Neural progenitor cell (in vitro differentiated cells): ENCODE data around the gene MTCP1. TPM values are rescaled to one million over a fixed set of nuclear protein-coding genes. Genes with fewer than 3 reads are reported as not detected.

Source experiments
- DNase-seq: peaks from one replicate; pipeline ENCODE4 v3.0.0-alpha.2; 2016; ENCODE audit warnings: low spot score
- H2AFZ ChIP-seq: fragments of 200-600 bp; sonication (generic); replicated peaks from 2 replicates; pipeline ENCODE4 v1.6.1; 2016; ENCODE audit warnings: antibody characterized with exemption
- H3F3A ChIP-seq: fragments of 200-600 bp; sonication (generic); 2 replicates; pipeline ENCODE4 v1.6.1; 2016; ENCODE audit warnings: antibody characterized with exemption, low read depth
- H3K27ac ChIP-seq: fragments of 200-600 bp; sonication (generic); 2 replicates; pipeline ENCODE4 v1.5.1; 2016; ENCODE audit warnings: mild to moderate bottlenecking
- H3K27me3 ChIP-seq: fragments of 200-600 bp; sonication (generic); 2 replicates; pipeline ENCODE4 v1.6.1; 2016; ENCODE audit warnings: mild to moderate bottlenecking, moderate library complexity
- H3K36me3 ChIP-seq: fragments of 200-600 bp; sonication (generic); 2 replicates; pipeline ENCODE4 v1.5.1; 2016
- H3K4me1 ChIP-seq: fragments of 200-600 bp; sonication (generic); 2 replicates; pipeline ENCODE4 v1.6.1; 2016; ENCODE audit warnings: mixed run types
- H3K4me2 ChIP-seq: fragments of 200-600 bp; sonication (generic); 2 replicates; pipeline ENCODE4 v1.6.1; 2016
- H3K4me3 ChIP-seq: fragments of 200-600 bp; sonication (generic); 2 replicates; pipeline ENCODE4 v1.5.1; 2016
- H3K79me2 ChIP-seq: fragments of 200-600 bp; sonication (generic); 2 replicates; pipeline ENCODE4 v1.6.1; 2016; ENCODE audit warnings: low read depth
- H3K9ac ChIP-seq: fragments of 200-600 bp; sonication (generic); 2 replicates; pipeline ENCODE4 v1.6.1; 2016
- H3K9me3 ChIP-seq: fragments of 200-600 bp; sonication (generic); 2 replicates; pipeline ENCODE4 v1.5.1; 2016; ENCODE audit warnings: low read depth
- H4K20me1 ChIP-seq: fragments of 200-600 bp; sonication (generic); 2 replicates; pipeline ENCODE4 v1.6.1; 2016; ENCODE audit warnings: low read depth
- H3K27ac Mint-ChIP-seq: 3 replicates; pipeline ENCODE4 v1.8.0; 2021; ENCODE audit warnings: mixed read lengths
- H3K27me3 Mint-ChIP-seq: 2 replicates; pipeline ENCODE4 v1.8.0; 2022; ENCODE audit warnings: low read depth, mild to moderate bottlenecking, inconsistent platforms, moderate library complexity, mixed read lengths; ENCODE audit not compliant: insufficient read depth
- H3K36me3 Mint-ChIP-seq: 3 replicates; pipeline ENCODE4 v1.8.0; 2021; ENCODE audit warnings: mixed read lengths
- H3K4me1 Mint-ChIP-seq: 3 replicates; pipeline ENCODE4 v1.8.0; 2021; ENCODE audit warnings: mixed read lengths
- H3K4me3 Mint-ChIP-seq: 3 replicates; pipeline ENCODE4 v1.8.0; 2021; ENCODE audit warnings: mild to moderate bottlenecking, moderate library complexity, mixed read lengths
- H3K9me3 Mint-ChIP-seq: 3 replicates; pipeline ENCODE4 v1.8.0; 2020; ENCODE audit warnings: mixed read lengths
- EZH2 ChIP-seq: fragments of 200-600 bp; sonication (generic); IDR thresholded peaks from 2 replicates; pipeline ENCODE4 v1.6.1; 2017; ENCODE audit warnings: antibody characterized with exemption, mild to moderate bottlenecking, moderate library complexity
- EZH2phosphoT487 ChIP-seq: fragments of 200-600 bp; sonication (generic); IDR thresholded peaks from 2 replicates; pipeline ENCODE4 v1.6.1; 2017; ENCODE audit warnings: antibody characterized with exemption
- total RNA-seq: library from RNA; depleted of rRNA; stranded (reverse); fragments of >200 nt; gene quantifications from 2 replicates; pipeline ENCODE4 v1.2.3, GENCODE V29; 2015; ENCODE audit warnings: low replicate concordance
- TF ChIP-seq, protein P1 (sequence below): fragments of 200-600 bp; sonication (generic); IDR thresholded peaks from 2 replicates; pipeline ENCODE4 v1.5.1; 2017; ENCODE audit warnings: antibody characterized with exemption, mild to moderate bottlenecking

Gene MTCP1
- total RNA-seq, 1 donor from 2014 or later, result 1.2 TPM

DNA sequence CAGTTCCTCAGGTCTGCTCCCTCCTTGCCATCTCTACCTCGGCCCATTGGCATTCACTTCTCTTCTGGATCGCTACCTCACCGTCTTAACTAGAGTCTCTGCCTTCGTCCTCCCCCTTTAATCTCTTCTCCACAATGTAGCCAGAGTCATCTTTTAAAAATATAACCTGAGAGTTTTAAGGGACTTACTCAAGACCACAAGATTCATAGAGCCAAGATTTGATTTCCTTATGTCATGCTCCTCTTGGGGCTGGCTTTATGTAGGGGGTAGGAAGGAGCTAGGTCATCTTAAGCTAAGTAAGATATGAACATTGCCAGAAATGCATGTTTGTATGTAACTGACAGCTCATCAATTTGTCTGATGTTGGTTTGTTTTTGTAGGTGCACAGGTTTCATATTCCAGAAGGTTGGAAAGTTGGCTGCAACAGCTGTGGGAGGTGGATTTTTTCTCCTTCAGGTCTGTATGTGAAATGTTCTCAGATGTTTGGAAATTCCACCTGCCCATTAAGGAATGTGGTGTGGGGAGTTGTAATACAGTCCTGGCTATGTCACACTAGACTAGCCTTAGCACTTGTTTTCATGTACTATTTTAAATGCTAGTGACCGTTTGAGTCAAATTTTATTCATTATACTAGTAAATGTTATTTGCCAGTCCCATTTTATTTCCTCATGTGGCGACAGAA is 24.7 kb downstream of the MTCP1 start:
- no peaks in the 10 kb centered on the region for H3K79me2 ChIP-seq
- H3K4me2 ChIP-seq, result no peak overlapping the region
- Mint-ChIP-seq H3K4me1 (no peaks in the 10 kb centered on the region), H3K27me3 (no peaks in the 10 kb centered on the region), H3K4me3 (no peak overlapping the region), H3K36me3 (peaks cover 7% of the 10 kb centered on the region), H3K9me3 (peaks cover 2% of the 10 kb centered on the region), H3K27ac (no peak overlapping the region)
- H3K36me3 ChIP-seq, result no peaks in the 10 kb centered on the region
- H3K27ac ChIP-seq, result no peak overlapping the region
- H3K27me3 ChIP-seq, result no peaks in the 10 kb centered on the region
- DNase-seq, result no peak
- no peaks in the 10 kb centered on the region for H3K9me3 ChIP-seq
- no peak for TF ChIP-seq EZH2phosphoT487
- TF ChIP-seq, protein P1, sequence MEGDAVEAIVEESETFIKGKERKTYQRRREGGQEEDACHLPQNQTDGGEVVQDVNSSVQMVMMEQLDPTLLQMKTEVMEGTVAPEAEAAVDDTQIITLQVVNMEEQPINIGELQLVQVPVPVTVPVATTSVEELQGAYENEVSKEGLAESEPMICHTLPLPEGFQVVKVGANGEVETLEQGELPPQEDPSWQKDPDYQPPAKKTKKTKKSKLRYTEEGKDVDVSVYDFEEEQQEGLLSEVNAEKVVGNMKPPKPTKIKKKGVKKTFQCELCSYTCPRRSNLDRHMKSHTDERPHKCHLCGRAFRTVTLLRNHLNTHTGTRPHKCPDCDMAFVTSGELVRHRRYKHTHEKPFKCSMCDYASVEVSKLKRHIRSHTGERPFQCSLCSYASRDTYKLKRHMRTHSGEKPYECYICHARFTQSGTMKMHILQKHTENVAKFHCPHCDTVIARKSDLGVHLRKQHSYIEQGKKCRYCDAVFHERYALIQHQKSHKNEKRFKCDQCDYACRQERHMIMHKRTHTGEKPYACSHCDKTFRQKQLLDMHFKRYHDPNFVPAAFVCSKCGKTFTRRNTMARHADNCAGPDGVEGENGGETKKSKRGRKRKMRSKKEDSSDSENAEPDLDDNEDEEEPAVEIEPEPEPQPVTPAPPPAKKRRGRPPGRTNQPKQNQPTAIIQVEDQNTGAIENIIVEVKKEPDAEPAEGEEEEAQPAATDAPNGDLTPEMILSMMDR, result no peak
- no peak for TF ChIP-seq EZH2
- no peak overlapping the region for H3K9ac ChIP-seq
- H3F3A ChIP-seq, result no peaks in the 10 kb centered on the region
- no peak overlapping the region for H3K4me3 ChIP-seq
- no peaks in the 10 kb centered on the region for H3K4me1 ChIP-seq
- H2AFZ ChIP-seq, result no peak overlapping the region
- no peaks in the 10 kb centered on the region for H4K20me1 ChIP-seq

DNA sequence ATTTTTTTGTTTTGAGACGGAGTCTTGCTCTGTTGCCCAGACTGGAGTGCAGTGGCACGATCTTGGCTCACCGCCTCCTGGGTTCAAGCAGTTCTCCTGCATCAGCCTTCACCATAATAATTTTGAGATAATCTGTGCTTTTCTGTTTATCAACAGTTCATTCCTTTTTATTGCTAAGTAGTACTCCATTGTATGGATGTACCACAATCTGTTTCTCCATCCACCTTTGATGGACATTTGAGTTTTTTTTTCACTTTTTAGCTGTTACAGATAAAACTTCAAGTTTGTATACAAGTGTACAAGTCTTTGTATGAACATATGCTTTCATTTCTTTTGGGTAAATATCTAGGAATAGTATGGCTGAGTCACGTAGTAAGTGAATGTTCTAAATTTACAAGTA is 35.2 kb downstream of the MTCP1 start:
- H3K36me3 Mint-ChIP-seq, result peaks cover 31% of the 10 kb centered on the region
- peaks cover 6% of the 10 kb centered on the region for H3K36me3 ChIP-seq
- H2AFZ ChIP-seq, result no peak overlapping the region
- H3K27ac ChIP-seq, result no peak overlapping the region
- H3K4me2 ChIP-seq, result no peak overlapping the region
- H3F3A ChIP-seq, result no peaks in the 10 kb centered on the region
- no peak overlapping the region for H3K4me3 Mint-ChIP-seq
- TF ChIP-seq, protein P1, result no peak
- TF ChIP-seq EZH2 (no peak), EZH2phosphoT487 (no peak)
- peaks cover 32% of the 10 kb centered on the region for H3K9me3 ChIP-seq
- no peak overlapping the region for H3K27ac Mint-ChIP-seq
- DNase-seq, result no peak
- H3K9ac ChIP-seq, result no peak overlapping the region
- H3K27me3 ChIP-seq, result no peaks in the 10 kb centered on the region
- H3K4me1 Mint-ChIP-seq, result no peaks in the 10 kb centered on the region
- no peaks in the 10 kb centered on the region for H4K20me1 ChIP-seq
- H3K9me3 Mint-ChIP-seq, result peaks cover 46% of the 10 kb centered on the region
- no peaks in the 10 kb centered on the region for H3K4me1 ChIP-seq
- peaks cover 2% of the 10 kb centered on the region for H3K27me3 Mint-ChIP-seq
- H3K79me2 ChIP-seq, result no peaks in the 10 kb centered on the region
- no peak overlapping the region for H3K4me3 ChIP-seq

GRCh38 chrX:155031657-155032056 is 39.3 kb downstream of the MTCP1 start:
- TF ChIP-seq EZH2phosphoT487, result no peak
- TF ChIP-seq, protein P1, result no peak
- peaks cover 6% of the 10 kb centered on the region for H3K4me1 ChIP-seq
- no peak overlapping the region for H3K27ac Mint-ChIP-seq
- H4K20me1 ChIP-seq, result no peaks in the 10 kb centered on the region
- peaks cover 8% of the 10 kb centered on the region for H3F3A ChIP-seq
- peaks cover 3% of the 10 kb centered on the region for H3K4me1 Mint-ChIP-seq
- H3K27me3 Mint-ChIP-seq, result no peaks in the 10 kb centered on the region
- no peak overlapping the region for H3K4me3 Mint-ChIP-seq
- no peaks in the 10 kb centered on the region for H3K27me3 ChIP-seq
- DNase-seq, result no peak
- H3K27ac ChIP-seq, result no peak overlapping the region
- H3K36me3 ChIP-seq, result peaks cover 6% of the 10 kb centered on the region
- no peak overlapping the region for H3K9ac ChIP-seq
- H3K36me3 Mint-ChIP-seq, result peaks cover 17% of the 10 kb centered on the region
- H3K4me2 ChIP-seq, result no peak overlapping the region
- peaks cover 9% of the 10 kb centered on the region for H3K79me2 ChIP-seq
- no peak overlapping the region for H3K4me3 ChIP-seq
- peaks cover 22% of the 10 kb centered on the region for H3K9me3 ChIP-seq
- H2AFZ ChIP-seq, result no peak overlapping the region
- H3K9me3 Mint-ChIP-seq, result peaks cover 25% of the 10 kb centered on the region
